Endothelial cell of umbilical vein (primary cell): ENCODE data around the gene HDAC9.

Source experiments
- CTCF ChIP-seq, 2 donors: IDR thresholded peaks; 1 replicate in 1 of 2; 2 replicates in 1 of 2; pipeline ENCODE4 v1.5.1; 2011; ENCODE audit warnings: low read length in 2 of 2, mild to moderate bottlenecking in 2 of 2, moderate library complexity in 2 of 2, control low read depth in 1 of 2, inconsistent platforms in 1 of 2, low read depth in 1 of 2; ENCODE audit not compliant: insufficient read depth in 1 of 2; ENCODE audit errors: extremely low read depth in 1 of 2
- EZH2 ChIP-seq: IDR thresholded peaks from 2 replicates; pipeline ENCODE4 v1.6.1; 2012; ENCODE audit warnings: borderline replicate concordance, low read depth, mild to moderate bottlenecking, moderate library complexity, low read length, inconsistent platforms; ENCODE audit not compliant: severe bottlenecking
- GATA2 ChIP-seq: IDR thresholded peaks from 2 replicates; pipeline ENCODE4 v1.7.0; 2011; ENCODE audit warnings: low read depth, mild to moderate bottlenecking, moderate library complexity, mixed read lengths, low read length; ENCODE audit not compliant: insufficient read length, insufficient read depth
- JUN ChIP-seq: IDR thresholded peaks from 2 replicates; pipeline ENCODE4 v1.6.1; 2011; ENCODE audit warnings: borderline replicate concordance, low read depth; ENCODE audit not compliant: insufficient read length, insufficient read depth
- MAX ChIP-seq: IDR thresholded peaks from 2 replicates; pipeline ENCODE4 v1.6.1; 2011; ENCODE audit not compliant: insufficient read depth, insufficient read length
- MYC ChIP-seq: IDR thresholded peaks from one replicate; pipeline ENCODE4 v1.6.1; 2011; ENCODE audit warnings: mild to moderate bottlenecking, low read depth, low read length
- POLR2A ChIP-seq: IDR thresholded peaks from 2 replicates; pipeline ENCODE4 v1.6.1; 2012; ENCODE audit warnings: low read depth, mild to moderate bottlenecking, control low read depth, low read length
- POLR2AphosphoS5 ChIP-seq: IDR thresholded peaks from 2 replicates; pipeline ENCODE4 v1.6.1; 2012; ENCODE audit warnings: low read depth, mild to moderate bottlenecking, control low read depth, low read length, moderate library complexity; ENCODE audit not compliant: insufficient read depth

DNA sequence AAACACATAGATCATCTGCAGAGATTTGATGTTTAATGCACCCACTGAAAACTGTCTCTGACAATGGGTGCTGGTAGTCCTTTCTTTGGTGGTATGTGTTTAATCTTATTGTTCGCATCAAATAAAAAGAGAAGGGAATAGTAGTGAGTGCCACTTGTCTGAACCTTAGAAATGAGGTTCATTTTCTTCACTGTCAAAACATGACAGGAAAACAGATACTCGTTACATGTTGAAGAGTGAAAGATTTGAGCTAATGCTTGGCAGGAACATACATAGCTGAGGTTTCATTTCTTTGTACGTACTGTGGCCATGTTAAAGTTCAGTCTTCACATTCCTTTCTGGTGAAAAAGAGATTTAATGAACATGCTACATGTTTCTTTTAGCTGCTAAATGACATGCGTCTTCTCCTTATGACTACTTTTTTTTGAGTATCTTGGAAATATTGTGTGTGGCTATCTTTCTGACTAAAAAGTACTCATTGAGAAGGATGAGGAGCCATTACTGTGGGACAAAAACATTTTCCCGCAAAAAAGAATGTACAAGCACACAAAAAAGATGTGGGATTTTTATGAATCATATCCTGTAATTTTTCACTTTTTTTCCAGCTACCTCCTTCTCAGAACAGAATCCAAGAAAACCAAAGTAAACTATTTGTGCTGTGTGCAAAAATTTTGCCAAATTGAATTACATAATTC, 513.8 kb downstream of the HDAC9 start:
- no peak for TF ChIP-seq CTCF (IDR thresholded peaks at IDR 0.05; ENCODE audit: extremely low read depth in 1 of 2, insufficient read depth in 1 of 2, low read depth in 1 of 2, low read length in 2 of 2)
- TF ChIP-seq MAX, result no peak
- no peak for TF ChIP-seq JUN
- TF ChIP-seq POLR2A, result no peak
- TF ChIP-seq EZH2, result no peak
- TF ChIP-seq MYC, result no peak
- TF ChIP-seq POLR2AphosphoS5, result no peak
- no peak for TF ChIP-seq GATA2
